HEK293 (cell line): ENCODE measurements around the gene LMO3.

Experiments used
- CTCF ChIP-seq: fragments of 450-650 bp; formaldehyde crosslinking; IDR thresholded peaks from 2 replicates; pipeline ENCODE4 v1.5.1; 2016; ENCODE audit warnings: missing biosample characterization, missing genetic modification characterization
- KLF10 ChIP-seq: fragments of 450-650 bp; IDR thresholded peaks from 2 replicates; pipeline ENCODE4 v1.5.1; 2018; ENCODE audit warnings: missing biosample characterization, mild to moderate bottlenecking, missing genetic modification characterization
- SALL2 ChIP-seq: fragments of 450-650 bp; formaldehyde crosslinking; IDR thresholded peaks from 2 replicates; pipeline ENCODE4 v1.5.0; 2017; ENCODE audit warnings: missing biosample characterization, mild to moderate bottlenecking, missing genetic modification characterization, borderline replicate concordance
- YY1 ChIP-seq: fragments of 450-650 bp; formaldehyde crosslinking; IDR thresholded peaks from 2 replicates; pipeline ENCODE4 v1.5.1; 2018; ENCODE audit warnings: missing biosample characterization, missing genetic modification characterization
- ZBTB8A ChIP-seq: fragments of 450-650 bp; formaldehyde crosslinking; IDR thresholded peaks from 2 replicates; pipeline ENCODE4 v1.5.1; 2016; ENCODE audit warnings: missing biosample characterization, missing genetic modification characterization

- TF ChIP-seq CTCF (tag by site-specific recombination): no peak
- no peak for TF ChIP-seq SALL2 (tag by site-specific recombination)
- no peak for TF ChIP-seq KLF10
- TF ChIP-seq YY1: no peak
- no peak for TF ChIP-seq ZBTB8A (tag by site-specific recombination)
Observed at GRCh38 chr12:16608946-16609539, 3.1 kb upstream of the LMO3 start.
